Measurements from ENCODE around the gene SHISA6.

The SHISA6 gene

GRCh38 chr17:11582217-11582616 lies 341.2 kb downstream of the SHISA6 start:
- Histone ChIP-seq H3K9me3 (ENCODE audit: control insufficient read depth, low read length) (no peaks in the 10 kb centered on the region), H3K27me3 (ENCODE audit: control insufficient read depth, insufficient read depth, low read length, poor library complexity, severe bottlenecking) (no peaks in the 10 kb centered on the region), H3K36me3 (ENCODE audit: control insufficient read depth, insufficient read depth, low read length) (no peaks in the 10 kb centered on the region), H3K4me1 (ENCODE audit: control insufficient read depth, insufficient read depth, low read length) (no peaks in the 10 kb centered on the region), H3K4me3 (ENCODE audit: insufficient read depth, low read depth, low read length) (no peak overlapping the region), H3K27ac (ENCODE audit: insufficient read depth, low read depth, low read length, poor library complexity, severe bottlenecking) (no peak overlapping the region)
- WGBS, 2 experiments, result 93 to 95% methylated on average over 5 of the region's 5 CpGs

DNA sequence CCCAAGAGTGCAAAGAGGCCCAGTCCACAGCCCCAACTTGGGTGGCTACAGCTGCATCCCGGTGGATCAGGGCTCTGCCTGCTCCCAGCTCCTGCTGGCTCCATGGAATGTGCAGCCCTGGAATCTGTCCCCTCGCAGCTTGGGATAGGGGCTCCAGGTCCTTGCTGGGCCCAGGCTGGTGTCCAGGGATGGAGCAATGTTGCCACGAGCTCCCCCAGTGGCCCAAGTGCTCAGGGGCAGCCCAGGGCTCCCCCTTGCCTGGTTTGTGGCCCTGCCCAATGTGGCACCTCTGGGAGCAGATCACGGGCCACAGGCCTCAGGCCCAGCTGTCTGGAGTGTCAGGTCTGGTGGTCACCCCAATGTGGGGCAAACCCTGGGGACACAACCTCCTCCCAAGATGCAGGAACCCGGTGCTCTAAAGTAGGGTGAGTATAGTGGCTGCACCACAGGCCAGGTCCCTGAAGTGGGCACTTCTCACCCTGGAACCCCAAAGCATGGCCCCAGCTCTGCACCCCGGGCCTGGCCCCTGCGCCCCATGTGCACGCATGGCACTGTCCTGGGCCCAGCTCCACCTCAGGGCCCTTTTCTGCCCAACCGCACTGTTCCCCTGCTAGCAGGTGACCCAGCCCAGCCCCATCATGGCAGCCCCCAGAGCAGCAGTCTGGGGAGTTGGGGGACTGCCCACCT lies 342.4 kb downstream of the SHISA6 start:
- no peaks in the 10 kb centered on the region for H3K27me3 ChIP-seq (ENCODE audit: control insufficient read depth, insufficient read depth, low read length, poor library complexity, severe bottlenecking)
- no peaks in the 10 kb centered on the region for H3K4me1 ChIP-seq (ENCODE audit: control insufficient read depth, insufficient read depth, low read length)
- no peak overlapping the region for H3K27ac ChIP-seq (ENCODE audit: insufficient read depth, low read depth, low read length, poor library complexity, severe bottlenecking)
- 84% methylated on average over 9 of the region's 9 CpGs for WGBS, 2 experiments
- H3K4me3 ChIP-seq (ENCODE audit: insufficient read depth, low read depth, low read length), result no peak overlapping the region
- no peaks in the 10 kb centered on the region for H3K9me3 ChIP-seq (ENCODE audit: control insufficient read depth, low read length)
- no peaks in the 10 kb centered on the region for H3K36me3 ChIP-seq (ENCODE audit: control insufficient read depth, insufficient read depth, low read length)

- Histone ChIP-seq H3K27ac (ENCODE audit: insufficient read depth, low read depth, low read length, poor library complexity, severe bottlenecking) (no peak overlapping the region), H3K36me3 (ENCODE audit: control insufficient read depth, insufficient read depth, low read length) (no peaks in the 10 kb centered on the region), H3K4me3 (ENCODE audit: insufficient read depth, low read depth, low read length) (no peak overlapping the region), H3K9me3 (ENCODE audit: control insufficient read depth, low read length) (no peaks in the 10 kb centered on the region), H3K4me1 (ENCODE audit: control insufficient read depth, insufficient read depth, low read length) (no peaks in the 10 kb centered on the region), H3K27me3 (ENCODE audit: control insufficient read depth, insufficient read depth, low read length, poor library complexity, severe bottlenecking) (no peaks in the 10 kb centered on the region)
- WGBS, 2 experiments, result 93 to 94% methylated on average over 3 of the region's 3 CpGs
Measured at GRCh38 chr17:11589716-11590115, 348.7 kb downstream of the SHISA6 start.

DNA sequence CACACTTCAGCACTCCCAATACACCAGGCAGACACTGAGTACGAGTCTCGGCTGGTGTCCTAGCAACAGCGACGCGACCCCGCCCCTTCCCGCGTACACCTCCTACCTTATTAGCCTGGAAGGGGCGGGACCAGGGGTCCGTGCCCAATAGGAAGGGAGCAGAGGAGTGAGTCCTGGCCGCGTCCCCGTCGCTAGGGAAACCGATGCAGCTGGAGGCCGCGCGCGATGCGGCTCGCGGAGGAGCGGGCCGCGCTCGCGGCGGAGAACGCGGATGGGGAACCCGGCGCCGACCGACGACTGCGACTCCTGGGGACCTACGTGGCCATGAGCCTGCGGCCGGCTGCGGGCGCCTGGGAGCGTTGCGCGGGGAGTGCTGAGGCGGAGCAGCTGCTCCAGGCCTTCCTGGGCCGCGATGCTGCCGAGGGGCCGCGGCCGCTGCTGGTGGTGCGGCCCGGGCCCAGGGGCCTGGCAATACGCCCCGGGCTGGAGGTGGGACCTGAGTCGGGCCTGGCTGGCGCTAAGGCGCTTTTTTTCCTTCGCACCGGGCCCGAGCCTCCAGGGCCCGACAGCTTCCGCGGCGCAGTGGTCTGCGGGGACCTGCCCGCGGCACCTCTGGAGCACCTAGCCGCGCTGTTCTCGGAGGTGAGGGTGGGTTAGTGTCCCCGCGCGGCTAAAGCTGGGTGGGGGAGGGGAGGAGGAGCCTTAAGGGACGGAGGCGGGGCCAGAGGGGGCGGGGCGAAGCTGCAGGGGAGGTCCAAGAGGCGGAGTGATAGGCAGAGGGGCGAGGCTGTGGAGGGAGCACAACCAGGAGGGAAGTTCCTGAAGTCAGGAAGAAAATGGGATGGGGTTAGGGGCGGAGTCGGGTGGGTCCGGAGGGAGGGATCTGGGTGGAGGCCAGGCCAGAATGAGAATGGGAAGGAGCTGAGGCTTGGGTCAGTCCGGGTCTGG lies 357.5 kb downstream of the SHISA6 start, which contains the start of gene DNAH9:
TSS of gene DNAH9 (plus strand) at position 197 of the 948 bp plus-strand sequence. CDS start at position 226, 29 bp downstream.
- H3K4me3 ChIP-seq (ENCODE audit: insufficient read depth, low read depth, low read length), result peak within 1 kb of the TSS; percentile 62
- peaks cover 16% of the 10 kb centered on the region for H3K27me3 ChIP-seq (ENCODE audit: control insufficient read depth, insufficient read depth, low read length, poor library complexity, severe bottlenecking)
- 1% methylated on average over 84 of the region's 84 CpGs for WGBS, 2 experiments
- peaks cover 5% of the 10 kb centered on the region for H3K4me1 ChIP-seq (ENCODE audit: control insufficient read depth, insufficient read depth, low read length)
- H3K36me3 ChIP-seq (ENCODE audit: control insufficient read depth, insufficient read depth, low read length), result no peaks in the 10 kb centered on the region
- no peaks in the 10 kb centered on the region for H3K9me3 ChIP-seq (ENCODE audit: control insufficient read depth, low read length)
- H3K27ac ChIP-seq (ENCODE audit: insufficient read depth, low read depth, low read length, poor library complexity, severe bottlenecking), result peak within 1 kb of the TSS; percentile 82

DNA sequence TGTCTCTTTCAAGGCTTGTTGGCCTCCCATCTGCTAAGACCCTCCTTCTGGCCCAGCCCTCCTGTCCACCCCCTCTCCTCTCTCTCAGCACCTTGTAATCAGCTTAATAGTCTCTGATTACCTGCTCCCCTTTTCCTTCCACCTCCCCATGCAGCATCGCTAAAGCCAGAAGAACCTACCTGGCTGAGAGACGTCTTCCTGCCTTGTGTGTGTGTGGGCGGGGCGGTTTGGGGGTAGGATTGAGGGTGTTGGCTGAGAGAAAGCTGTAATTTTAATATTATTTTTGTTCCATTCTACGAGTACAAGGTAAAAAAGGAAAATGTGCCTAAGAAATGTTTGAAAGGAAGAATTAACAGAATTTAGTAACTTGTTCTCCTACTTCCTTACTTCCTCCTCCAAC lies 360.6 kb downstream of the SHISA6 start:
- peaks cover 5% of the 10 kb centered on the region for H3K4me1 ChIP-seq (ENCODE audit: control insufficient read depth, insufficient read depth, low read length)
- WGBS, 2 experiments, result 84 to 87% methylated on average over 4 of the region's 5 CpGs
- no peak overlapping the region for H3K4me3 ChIP-seq (ENCODE audit: insufficient read depth, low read depth, low read length)
- H3K9me3 ChIP-seq (ENCODE audit: control insufficient read depth, low read length), result no peaks in the 10 kb centered on the region
- H3K27me3 ChIP-seq (ENCODE audit: control insufficient read depth, insufficient read depth, low read length, poor library complexity, severe bottlenecking), result peaks cover 13% of the 10 kb centered on the region
- no peaks in the 10 kb centered on the region for H3K36me3 ChIP-seq (ENCODE audit: control insufficient read depth, insufficient read depth, low read length)
- no peak overlapping the region for H3K27ac ChIP-seq (ENCODE audit: insufficient read depth, low read depth, low read length, poor library complexity, severe bottlenecking)

GRCh38 chr17:11608396-11608795 lies 367.4 kb downstream of the SHISA6 start:
- Histone ChIP-seq H3K27me3 (ENCODE audit: control insufficient read depth, insufficient read depth, low read length, poor library complexity, severe bottlenecking) (no peaks in the 10 kb centered on the region), H3K4me3 (ENCODE audit: insufficient read depth, low read depth, low read length) (no peak overlapping the region), H3K36me3 (ENCODE audit: control insufficient read depth, insufficient read depth, low read length) (no peaks in the 10 kb centered on the region), H3K4me1 (ENCODE audit: control insufficient read depth, insufficient read depth, low read length) (peaks cover 12% of the 10 kb centered on the region), H3K9me3 (ENCODE audit: control insufficient read depth, low read length) (no peaks in the 10 kb centered on the region), H3K27ac (ENCODE audit: insufficient read depth, low read depth, low read length, poor library complexity, severe bottlenecking) (peak overlapping the region; percentile 11)
- WGBS, 2 experiments, result 76 to 78% methylated on average over 6 of the region's 6 CpGs

GRCh38 chr17:11610999-11611566 lies 370.1 kb downstream of the SHISA6 start:
- Histone ChIP-seq H3K36me3 (ENCODE audit: control insufficient read depth, insufficient read depth, low read length) (no peaks in the 10 kb centered on the region), H3K27ac (ENCODE audit: insufficient read depth, low read depth, low read length, poor library complexity, severe bottlenecking) (no peak overlapping the region), H3K9me3 (ENCODE audit: control insufficient read depth, low read length) (no peaks in the 10 kb centered on the region), H3K4me1 (ENCODE audit: control insufficient read depth, insufficient read depth, low read length) (peaks cover 12% of the 10 kb centered on the region), H3K27me3 (ENCODE audit: control insufficient read depth, insufficient read depth, low read length, poor library complexity, severe bottlenecking) (no peaks in the 10 kb centered on the region), H3K4me3 (ENCODE audit: insufficient read depth, low read depth, low read length) (no peak overlapping the region)
- 76 to 82% methylated on average over 6 of the region's 6 CpGs for WGBS, 2 experiments

GRCh38 chr17:11612956-11613355 lies 371.9 kb downstream of the SHISA6 start:
- H3K27me3 ChIP-seq (ENCODE audit: control insufficient read depth, insufficient read depth, low read length, poor library complexity, severe bottlenecking), result no peaks in the 10 kb centered on the region
- no peaks in the 10 kb centered on the region for H3K9me3 ChIP-seq (ENCODE audit: control insufficient read depth, low read length)
- peaks cover 12% of the 10 kb centered on the region for H3K4me1 ChIP-seq (ENCODE audit: control insufficient read depth, insufficient read depth, low read length)
- no peak overlapping the region for H3K27ac ChIP-seq (ENCODE audit: insufficient read depth, low read depth, low read length, poor library complexity, severe bottlenecking)
- H3K4me3 ChIP-seq (ENCODE audit: insufficient read depth, low read depth, low read length), result no peak overlapping the region
- H3K36me3 ChIP-seq (ENCODE audit: control insufficient read depth, insufficient read depth, low read length), result no peaks in the 10 kb centered on the region
- WGBS, 2 experiments, result 88 to 96% methylated on average over 2 of the region's 2 CpGs

All from ectodermal cell (in vitro differentiated cells).